Gastroesophageal sphincter (tissue), 3 donors: ENCODE data around the gene ARHGAP30.

Source experiments
- EP300 ChIP-seq: sonication (generic); formaldehyde crosslinking; IDR thresholded peaks from one replicate; pipeline ENCODE4 v1.6.1; 2017; ENCODE audit warnings: antibody characterized with exemption, mild to moderate bottlenecking
- POLR2A ChIP-seq, 2 donors: fragments of 450-650 bp; IDR thresholded peaks; one replicate each; pipeline ENCODE4 v1.6.1; 2017; ENCODE audit warnings: antibody characterized with exemption in 2 of 2, mild to moderate bottlenecking in 2 of 2, moderate library complexity in 1 of 2
- POLR2AphosphoS5 ChIP-seq: sonication (generic); formaldehyde crosslinking; IDR thresholded peaks from one replicate; pipeline ENCODE4 v1.6.1; 2017; ENCODE audit warnings: antibody characterized with exemption
- TF ChIP-seq, protein P1 (sequence below), 4 experiments: fragments of 200-600 bp in 2 of 4; fragments of 450-650 bp in 2 of 4; sonication (generic) in 1 of 4; IDR thresholded peaks; one replicate each; pipeline ENCODE4 v1.5.1; 2017 to 2019; ENCODE audit warnings: antibody characterized with exemption in 4 of 4, mild to moderate bottlenecking in 2 of 4, moderate library complexity in 2 of 4

DNA sequence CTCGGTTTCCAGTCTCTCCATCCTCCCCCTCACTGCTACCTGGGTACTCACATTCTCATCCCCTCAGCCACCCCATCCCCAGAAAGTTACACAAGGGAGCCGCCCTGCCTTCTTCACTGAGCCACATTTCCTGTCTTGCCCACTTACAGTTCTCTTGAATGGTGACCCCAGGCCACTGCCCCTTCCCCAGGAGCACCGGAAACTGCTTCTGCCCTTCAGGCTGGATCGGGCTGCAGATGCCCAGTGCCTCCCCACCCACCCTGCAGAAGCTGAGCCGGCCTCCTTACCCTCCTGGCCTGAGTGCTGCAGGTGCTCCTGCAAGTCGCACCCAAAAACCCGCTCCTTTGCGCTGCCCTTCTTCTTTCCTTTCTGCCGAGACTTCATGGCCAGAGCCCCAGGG, 450 bp downstream of the ARHGAP30 start:
- TF ChIP-seq, protein P1, sequence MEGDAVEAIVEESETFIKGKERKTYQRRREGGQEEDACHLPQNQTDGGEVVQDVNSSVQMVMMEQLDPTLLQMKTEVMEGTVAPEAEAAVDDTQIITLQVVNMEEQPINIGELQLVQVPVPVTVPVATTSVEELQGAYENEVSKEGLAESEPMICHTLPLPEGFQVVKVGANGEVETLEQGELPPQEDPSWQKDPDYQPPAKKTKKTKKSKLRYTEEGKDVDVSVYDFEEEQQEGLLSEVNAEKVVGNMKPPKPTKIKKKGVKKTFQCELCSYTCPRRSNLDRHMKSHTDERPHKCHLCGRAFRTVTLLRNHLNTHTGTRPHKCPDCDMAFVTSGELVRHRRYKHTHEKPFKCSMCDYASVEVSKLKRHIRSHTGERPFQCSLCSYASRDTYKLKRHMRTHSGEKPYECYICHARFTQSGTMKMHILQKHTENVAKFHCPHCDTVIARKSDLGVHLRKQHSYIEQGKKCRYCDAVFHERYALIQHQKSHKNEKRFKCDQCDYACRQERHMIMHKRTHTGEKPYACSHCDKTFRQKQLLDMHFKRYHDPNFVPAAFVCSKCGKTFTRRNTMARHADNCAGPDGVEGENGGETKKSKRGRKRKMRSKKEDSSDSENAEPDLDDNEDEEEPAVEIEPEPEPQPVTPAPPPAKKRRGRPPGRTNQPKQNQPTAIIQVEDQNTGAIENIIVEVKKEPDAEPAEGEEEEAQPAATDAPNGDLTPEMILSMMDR (IDR thresholded peaks at IDR 0.05): no peak
- no peak for TF ChIP-seq POLR2AphosphoS5
- TF ChIP-seq POLR2A (IDR thresholded peaks at IDR 0.05): no peak
- TF ChIP-seq EP300: no peak
